CD4-positive, alpha-beta T cell (primary cell): ENCODE results near the gene TBPL1. TPM values are rescaled to one million over a fixed set of nuclear protein-coding genes. Genes with fewer than 3 reads are reported as not detected.

Experiments used
- ATAC-seq: fragments of 200-7000 bp; cut with Tn5 transposase; one replicate; pipeline ENCODE4 v1.10.0; 2022; ENCODE audit warnings: mild to moderate bottlenecking; ENCODE audit not compliant: poor library complexity
- CTCF ChIA-PET: fragments of 350-600 bp; sonication (Branson Sonifier 250); formaldehyde crosslinking; loops from one replicate; lab custom pipeline; 2021; ENCODE audit warnings: antibody characterized with exemption, inconsistent platforms; lab: Charles Lee
- POLR2A ChIA-PET: fragments of 350-600 bp; sonication (Branson Sonifier 250); formaldehyde crosslinking; loops from one replicate; lab custom pipeline; 2021; ENCODE audit warnings: antibody characterized with exemption, inconsistent platforms; lab: Charles Lee
- DNase-seq, 14 experiments: peaks; one replicate each; pipeline ENCODE4 v3.0.0-alpha.2; 2013 to 2020; ENCODE audit warnings: mixed read lengths in 2 of 14
- H3K27ac ChIP-seq, 2 donors: one replicate each; pipeline versions ENCODE4 v1.5.1 to v1.7.0; 2013; ENCODE audit warnings: low read length in 2 of 2, low read depth in 1 of 2, mild to moderate bottlenecking in 1 of 2
- H3K27me3 ChIP-seq, 2 experiments: 1 replicate in 1 of 2; 2 replicates in 1 of 2; pipeline versions ENCODE4 v1.6.1 to v1.7.0; 2013; ENCODE audit warnings: low read length in 2 of 2, control low read depth in 1 of 2, mild to moderate bottlenecking in 1 of 2, moderate library complexity in 1 of 2; ENCODE audit not compliant: insufficient read depth in 2 of 2, control insufficient read depth in 1 of 2
- H3K36me3 ChIP-seq: one replicate; pipeline ENCODE4 v1.6.1; 2013; ENCODE audit warnings: low read length, control low read depth; ENCODE audit not compliant: insufficient read depth
- H3K4me1 ChIP-seq: one replicate; pipeline ENCODE4 v1.6.1; 2013; ENCODE audit warnings: low read length, control low read depth; ENCODE audit not compliant: insufficient read depth
- H3K4me3 ChIP-seq: one replicate; pipeline ENCODE4 v1.5.1; 2013; ENCODE audit warnings: mild to moderate bottlenecking, low read length, moderate library complexity
- H3K9me3 ChIP-seq, 2 experiments: 1 replicate in 1 of 2; 2 replicates in 1 of 2; pipeline versions ENCODE4 v1.6.1 to v1.7.0; 2013; ENCODE audit warnings: low read length in 2 of 2, mild to moderate bottlenecking in 2 of 2, control low read depth in 1 of 2, moderate library complexity in 1 of 2; ENCODE audit not compliant: control insufficient read depth in 1 of 2, insufficient read depth in 1 of 2
- H3K27ac Mint-ChIP-seq: one replicate; pipeline ENCODE4 v1.8.0; 2020; ENCODE audit warnings: mixed read lengths
- H3K27me3 Mint-ChIP-seq: one replicate; pipeline ENCODE4 v1.8.0; 2021; ENCODE audit warnings: mixed read lengths
- H3K36me3 Mint-ChIP-seq: one replicate; pipeline ENCODE4 v1.8.0; 2021; ENCODE audit warnings: low read depth, mixed read lengths
- H3K4me1 Mint-ChIP-seq: one replicate; pipeline ENCODE4 v1.8.0; 2021; ENCODE audit warnings: low read depth, mixed read lengths
- H3K4me3 Mint-ChIP-seq: one replicate; pipeline ENCODE4 v1.8.0; 2020; ENCODE audit warnings: mild to moderate bottlenecking, mixed read lengths
- H3K9me3 Mint-ChIP-seq: one replicate; pipeline ENCODE4 v1.8.0; 2020; ENCODE audit warnings: mixed read lengths
- intact Hi-C, 2 experiments: fragments of 100-400 bp; cut with DNase I in 1 of 2; cut with micrococcal nuclease in 1 of 2; formaldehyde crosslinking; loops; one replicate each; pipeline versions ENCODE4 v1.15.1 to v1.9.0; 2023 to 2025; cut with DNase I, micrococcal nuclease
- total RNA-seq, 174 experiments: library from RNA in 2 of 174; stranded (reverse) in 2 of 174; gene quantifications; one replicate each; pipeline ENCODE4 v1.2.3 and lab custom pipeline; 2021 to 2026
- TF ChIP-seq, protein P1 (sequence below): fragments of 200-600 bp; IDR thresholded peaks from one replicate; pipeline ENCODE4 v1.8.0; 2022; ENCODE audit warnings: antibody characterized with exemption, mild to moderate bottlenecking

TBPL1 gene
- total RNA-seq, 2 experiments from 2014 or later = 34.7 to 37.3 TPM

DNA sequence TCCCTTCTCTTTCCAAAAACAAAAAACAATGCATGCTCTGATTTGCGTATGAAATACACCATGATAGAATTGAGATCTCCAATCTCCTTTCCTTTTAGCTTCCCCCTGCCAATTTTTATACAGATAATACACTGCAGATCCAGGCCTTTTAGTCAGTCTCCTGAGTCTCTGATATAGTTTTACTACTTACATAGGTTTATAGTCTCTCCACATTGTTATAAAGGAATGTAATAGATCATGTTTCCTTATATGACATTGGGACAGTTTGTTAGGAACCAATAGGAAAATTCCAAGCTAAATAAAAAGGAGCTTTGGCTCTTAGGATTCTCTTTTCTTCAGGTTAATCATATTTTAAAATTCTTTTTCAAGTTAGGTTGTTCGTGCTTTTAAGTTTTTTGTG is 36.5 kb downstream of the TBPL1 start:
- CTCF ChIA-PET = interaction anchor here (1.0 kb wide), 1 partner anchor 74 kb away, joined by 3 read pairs; no protein-coding TSS in a partner anchor
- no peak overlapping the region for H3K27ac ChIP-seq
- Mint-ChIP-seq H3K9me3 (no peaks in the 10 kb centered on the region), H3K4me1 (peaks cover 18% of the 10 kb centered on the region), H3K27me3 (no peaks in the 10 kb centered on the region), H3K27ac (no peak overlapping the region), H3K4me3 (no peak overlapping the region), H3K36me3 (peaks cover 36% of the 10 kb centered on the region)
- no peaks in the 10 kb centered on the region for H3K27me3 ChIP-seq
- TF ChIP-seq, protein P1, sequence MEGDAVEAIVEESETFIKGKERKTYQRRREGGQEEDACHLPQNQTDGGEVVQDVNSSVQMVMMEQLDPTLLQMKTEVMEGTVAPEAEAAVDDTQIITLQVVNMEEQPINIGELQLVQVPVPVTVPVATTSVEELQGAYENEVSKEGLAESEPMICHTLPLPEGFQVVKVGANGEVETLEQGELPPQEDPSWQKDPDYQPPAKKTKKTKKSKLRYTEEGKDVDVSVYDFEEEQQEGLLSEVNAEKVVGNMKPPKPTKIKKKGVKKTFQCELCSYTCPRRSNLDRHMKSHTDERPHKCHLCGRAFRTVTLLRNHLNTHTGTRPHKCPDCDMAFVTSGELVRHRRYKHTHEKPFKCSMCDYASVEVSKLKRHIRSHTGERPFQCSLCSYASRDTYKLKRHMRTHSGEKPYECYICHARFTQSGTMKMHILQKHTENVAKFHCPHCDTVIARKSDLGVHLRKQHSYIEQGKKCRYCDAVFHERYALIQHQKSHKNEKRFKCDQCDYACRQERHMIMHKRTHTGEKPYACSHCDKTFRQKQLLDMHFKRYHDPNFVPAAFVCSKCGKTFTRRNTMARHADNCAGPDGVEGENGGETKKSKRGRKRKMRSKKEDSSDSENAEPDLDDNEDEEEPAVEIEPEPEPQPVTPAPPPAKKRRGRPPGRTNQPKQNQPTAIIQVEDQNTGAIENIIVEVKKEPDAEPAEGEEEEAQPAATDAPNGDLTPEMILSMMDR = no peak
- POLR2A ChIA-PET = no interaction called here
- H3K4me1 ChIP-seq = no peaks in the 10 kb centered on the region
- no peaks in the 10 kb centered on the region for H3K9me3 ChIP-seq
- DNase-seq (no peak), ATAC-seq (no peak)
- intact Hi-C loops = no loop called here
- H3K36me3 ChIP-seq = peaks cover 34% of the 10 kb centered on the region
- H3K4me3 ChIP-seq = no peak overlapping the region

GRCh38 chr6:133990321-133990720 is 37.3 kb downstream of the TBPL1 start:
- Mint-ChIP-seq H3K4me1 (peaks cover 13% of the 10 kb centered on the region), H3K27ac (no peak overlapping the region), H3K4me3 (no peak overlapping the region), H3K36me3 (peaks cover 29% of the 10 kb centered on the region), H3K9me3 (no peaks in the 10 kb centered on the region), H3K27me3 (no peaks in the 10 kb centered on the region)
- Histone ChIP-seq H3K4me1 (no peaks in the 10 kb centered on the region), H3K27me3 (no peaks in the 10 kb centered on the region), H3K27ac (no peak overlapping the region), H3K4me3 (no peak overlapping the region), H3K36me3 (peaks cover 29% of the 10 kb centered on the region), H3K9me3 (no peaks in the 10 kb centered on the region)
- intact Hi-C loops = no loop called here
- no peak for ATAC-seq
- TF ChIP-seq, protein P1 = no peak
- POLR2A ChIA-PET = no interaction called here
- CTCF ChIA-PET = interaction anchor here (1.0 to 1.9 kb wide), 2 partner anchors 17 to 73 kb away, joined by 3 to 7 read pairs; no protein-coding TSS in a partner anchor
- no peak for DNase-seq

GRCh38 chr6:133991096-133991593 is 38.1 kb downstream of the TBPL1 start:
- Mint-ChIP-seq H3K27ac (no peak overlapping the region), H3K4me1 (peaks cover 4% of the 10 kb centered on the region), H3K9me3 (no peaks in the 10 kb centered on the region), H3K27me3 (no peaks in the 10 kb centered on the region), H3K4me3 (no peak overlapping the region), H3K36me3 (peaks cover 21% of the 10 kb centered on the region)
- H3K4me3 ChIP-seq = no peak overlapping the region
- no peaks in the 10 kb centered on the region for H3K27me3 ChIP-seq
- POLR2A ChIA-PET = no interaction called here
- DNase-seq = no peak
- H3K27ac ChIP-seq = no peak overlapping the region
- no peak for ATAC-seq
- TF ChIP-seq, protein P1 = no peak
- H3K9me3 ChIP-seq = no peaks in the 10 kb centered on the region
- H3K4me1 ChIP-seq = no peaks in the 10 kb centered on the region
- CTCF ChIA-PET = interaction anchor here (1.9 kb wide), 1 partner anchor 17 kb away, joined by 7 read pairs; no protein-coding TSS in a partner anchor
- intact Hi-C loops = no loop called here
- H3K36me3 ChIP-seq = peaks cover 21% of the 10 kb centered on the region
